Mesodermal cell (in vitro differentiated cells): ENCODE results near the gene TUBB6.

ENCODE experiments used
- H3K27ac ChIP-seq: 2 replicates; pipeline ENCODE4 v1.7.0; 2013; ENCODE audit warnings: mild to moderate bottlenecking, low read depth, low read length, moderate library complexity; ENCODE audit not compliant: severe bottlenecking
- H3K36me3 ChIP-seq: 2 replicates; pipeline ENCODE4 v1.7.1; 2013; ENCODE audit warnings: mild to moderate bottlenecking, low read length, moderate library complexity; ENCODE audit not compliant: control insufficient read depth, insufficient read depth
- H3K4me1 ChIP-seq: one replicate; pipeline ENCODE4 v1.7.1; 2013; ENCODE audit warnings: mild to moderate bottlenecking, low read length; ENCODE audit not compliant: insufficient read depth, control insufficient read depth, poor library complexity, severe bottlenecking
- H3K4me3 ChIP-seq: 2 replicates; pipeline ENCODE4 v1.7.0; 2013; ENCODE audit warnings: low read length, control low read depth, mild to moderate bottlenecking; ENCODE audit not compliant: insufficient read depth, poor library complexity, severe bottlenecking; ENCODE audit errors: extremely low read depth
- H3K9me3 ChIP-seq: 2 replicates; pipeline ENCODE4 v1.7.1; 2013; ENCODE audit warnings: mild to moderate bottlenecking, low read length, moderate library complexity; ENCODE audit not compliant: control insufficient read depth
- WGBS, 2 experiments: methylation state at CpG; one replicate each; pipeline ENCODE4 v1.1.5; 2013; ENCODE audit warnings: missing lambda C conversion rate in 2 of 2; ENCODE audit not compliant: insufficient coverage in 2 of 2; 5-methylcytosine and 5-hydroxymethylcytosine counted together

TUBB6 gene

DNA sequence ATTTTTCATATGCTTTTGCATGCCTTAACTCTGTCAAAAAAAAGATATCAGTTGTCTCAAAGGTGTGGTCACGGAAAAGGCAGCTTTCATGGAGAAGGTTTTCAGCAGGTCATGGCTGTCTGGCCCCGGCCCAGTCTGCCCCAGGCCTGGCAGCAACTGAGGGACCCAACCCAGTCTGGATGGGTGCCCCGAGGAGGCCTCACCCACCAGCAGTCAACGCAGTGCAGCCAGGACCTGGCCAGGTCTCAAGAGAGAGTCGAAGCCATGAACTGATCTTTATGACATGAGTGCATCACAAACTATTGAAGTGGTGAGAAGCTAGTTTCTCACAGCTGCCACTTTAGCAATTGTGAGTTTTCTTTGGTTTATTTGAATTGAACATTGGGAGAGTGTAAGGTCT is 7.9 kb downstream of the TUBB6 start:
- Histone ChIP-seq H3K4me1 (peaks cover 18% of the 10 kb centered on the region), H3K36me3 (peaks cover 96% of the 10 kb centered on the region), H3K4me3 (no peak overlapping the region), H3K27ac (no peak overlapping the region), H3K9me3 (peaks cover 11% of the 10 kb centered on the region)
- whole genome bisulfite sequencing, 2 experiments = 95 to 98% methylated on average over 5 of the region's 5 CpGs

DNA sequence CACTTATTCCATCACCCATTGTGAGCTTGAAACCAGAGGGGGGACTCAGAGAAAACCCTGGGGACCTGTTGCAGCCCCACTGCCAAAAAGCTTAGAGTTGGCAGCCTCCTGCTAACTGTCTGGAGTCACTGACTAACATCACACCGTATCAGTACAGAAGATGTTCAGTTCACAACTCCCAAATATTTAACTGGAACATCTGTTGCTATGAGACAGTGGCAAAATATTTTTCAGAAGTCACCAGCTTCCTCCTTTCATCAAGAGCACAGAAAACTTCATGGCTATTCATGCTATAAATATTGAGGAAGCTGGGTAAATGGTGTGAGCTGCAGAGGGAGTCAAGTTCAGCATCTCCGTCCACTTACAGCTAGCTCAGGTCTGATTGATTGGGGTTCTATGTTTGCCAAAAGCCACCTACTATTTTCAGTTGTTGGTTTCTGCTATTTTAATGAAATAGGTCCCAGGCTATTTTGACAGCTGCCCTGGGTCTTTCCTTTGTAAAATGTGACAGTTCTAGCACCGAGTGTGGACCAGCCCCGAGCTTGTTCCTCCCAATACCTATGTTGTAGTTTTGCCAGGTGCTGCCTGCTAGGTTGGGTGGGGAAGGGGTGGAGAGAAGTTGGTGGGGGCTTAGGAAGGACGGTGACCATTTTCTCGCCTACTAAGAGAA is 9.8 kb downstream of the TUBB6 start:
- peak overlapping the region; percentile 53 for H3K27ac ChIP-seq
- no peaks in the 10 kb centered on the region for H3K9me3 ChIP-seq
- no peak overlapping the region for H3K4me3 ChIP-seq
- peaks cover 18% of the 10 kb centered on the region for H3K4me1 ChIP-seq
- peaks cover 93% of the 10 kb centered on the region for H3K36me3 ChIP-seq
- WGBS, 2 experiments = 89 to 94% methylated on average over 5 of the region's 6 CpGs

- peaks cover 93% of the 10 kb centered on the region for H3K36me3 ChIP-seq
- H3K27ac ChIP-seq = no peak overlapping the region
Measured at GRCh38 chr18:12318334-12318697, 10.3 kb downstream of the TUBB6 start.

GRCh38 chr18:12318857-12319256 is 10.8 kb downstream of the TUBB6 start:
- Histone ChIP-seq H3K9me3 (no peaks in the 10 kb centered on the region), H3K4me1 (peaks cover 11% of the 10 kb centered on the region), H3K36me3 (peaks cover 93% of the 10 kb centered on the region), H3K27ac (no peak overlapping the region), H3K4me3 (no peak overlapping the region)
- WGBS, 2 experiments = no CpG with 5 or more reads among the region's 5 CpGs

More at GRCh38 chr18:12318334-12318697, 10.3 kb downstream of the TUBB6 start:
- 63% methylated on average over 5 of the region's 5 CpGs for WGBS, 2 experiments
- Histone ChIP-seq H3K9me3 (no peaks in the 10 kb centered on the region), H3K4me1 (peaks cover 15% of the 10 kb centered on the region), H3K4me3 (no peak overlapping the region)

DNA sequence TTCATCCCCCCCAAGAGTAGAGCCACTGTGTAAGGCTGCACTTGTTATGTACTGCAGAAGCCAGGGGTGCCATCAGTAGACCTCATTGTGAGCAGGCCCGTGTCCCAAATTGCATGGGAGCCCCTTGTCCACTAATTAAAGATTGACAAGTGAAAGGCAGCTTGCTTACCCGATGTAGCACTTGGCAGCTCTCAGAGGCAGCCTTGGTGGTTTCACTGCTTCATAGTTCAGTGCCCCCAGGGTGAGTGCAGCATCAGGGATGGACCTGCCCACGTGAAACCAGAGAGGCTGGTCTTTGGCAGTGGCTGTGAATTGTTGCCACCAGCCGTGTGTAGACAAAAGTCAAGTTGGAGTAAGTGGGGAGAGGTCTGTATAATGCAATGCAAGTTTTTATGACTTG is 13.3 kb downstream of the TUBB6 start:
- H3K27ac ChIP-seq = no peak overlapping the region
- no peak overlapping the region for H3K4me3 ChIP-seq
- peaks cover 96% of the 10 kb centered on the region for H3K36me3 ChIP-seq
- no peaks in the 10 kb centered on the region for H3K9me3 ChIP-seq
- 88 to 91% methylated on average over 3 to 4 of the region's 4 CpGs for WGBS, 2 experiments
- H3K4me1 ChIP-seq = no peaks in the 10 kb centered on the region

DNA sequence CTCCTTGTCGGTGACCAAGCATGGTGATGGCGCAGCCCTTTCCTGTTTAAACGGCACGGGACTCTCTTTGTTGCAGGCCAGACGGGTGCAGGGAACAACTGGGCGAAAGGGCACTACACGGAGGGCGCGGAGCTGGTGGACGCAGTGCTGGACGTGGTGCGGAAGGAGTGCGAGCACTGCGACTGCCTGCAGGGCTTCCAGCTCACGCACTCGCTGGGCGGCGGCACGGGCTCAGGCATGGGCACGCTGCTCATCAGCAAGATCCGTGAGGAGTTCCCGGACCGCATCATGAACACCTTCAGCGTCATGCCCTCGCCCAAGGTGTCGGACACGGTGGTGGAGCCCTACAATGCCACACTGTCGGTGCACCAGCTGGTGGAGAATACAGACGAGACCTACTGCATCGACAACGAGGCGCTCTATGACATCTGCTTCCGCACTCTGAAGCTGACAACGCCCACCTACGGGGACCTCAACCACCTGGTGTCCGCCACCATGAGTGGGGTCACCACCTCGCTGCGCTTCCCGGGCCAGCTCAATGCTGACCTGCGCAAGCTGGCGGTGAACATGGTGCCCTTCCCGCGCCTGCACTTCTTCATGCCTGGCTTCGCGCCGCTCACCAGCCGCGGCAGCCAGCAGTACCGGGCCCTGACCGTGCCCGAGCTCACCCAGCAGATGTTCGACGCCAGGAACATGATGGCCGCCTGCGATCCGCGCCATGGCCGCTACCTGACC is 17.1 kb downstream of the TUBB6 start:
- Histone ChIP-seq H3K4me3 (no peak overlapping the region), H3K27ac (no peak overlapping the region), H3K36me3 (peaks cover 94% of the 10 kb centered on the region), H3K4me1 (no peaks in the 10 kb centered on the region), H3K9me3 (no peaks in the 10 kb centered on the region)
- 98% methylated on average over 57 of the region's 58 CpGs for WGBS, 2 experiments

DNA sequence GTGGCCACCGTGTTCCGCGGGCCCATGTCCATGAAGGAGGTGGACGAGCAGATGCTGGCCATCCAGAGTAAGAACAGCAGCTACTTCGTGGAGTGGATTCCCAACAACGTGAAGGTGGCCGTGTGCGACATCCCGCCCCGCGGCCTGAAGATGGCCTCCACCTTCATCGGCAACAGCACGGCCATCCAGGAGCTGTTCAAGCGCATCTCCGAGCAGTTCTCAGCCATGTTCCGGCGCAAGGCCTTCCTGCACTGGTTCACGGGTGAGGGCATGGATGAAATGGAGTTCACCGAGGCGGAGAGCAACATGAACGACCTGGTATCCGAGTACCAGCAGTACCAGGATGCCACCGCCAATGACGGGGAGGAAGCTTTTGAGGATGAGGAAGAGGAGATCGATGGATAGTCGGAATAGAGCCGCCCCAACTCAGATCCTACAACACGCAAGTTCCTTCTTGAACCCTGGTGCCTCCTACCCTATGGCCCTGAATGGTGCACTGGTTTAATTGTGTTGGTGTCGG is 17.7 kb downstream of the TUBB6 start:
- Histone ChIP-seq H3K4me3 (no peak overlapping the region), H3K9me3 (no peaks in the 10 kb centered on the region), H3K27ac (no peak overlapping the region), H3K36me3 (peaks cover 88% of the 10 kb centered on the region), H3K4me1 (no peaks in the 10 kb centered on the region)
- WGBS, 2 experiments = 97% methylated on average over 25 to 29 of the region's 29 CpGs

DNA sequence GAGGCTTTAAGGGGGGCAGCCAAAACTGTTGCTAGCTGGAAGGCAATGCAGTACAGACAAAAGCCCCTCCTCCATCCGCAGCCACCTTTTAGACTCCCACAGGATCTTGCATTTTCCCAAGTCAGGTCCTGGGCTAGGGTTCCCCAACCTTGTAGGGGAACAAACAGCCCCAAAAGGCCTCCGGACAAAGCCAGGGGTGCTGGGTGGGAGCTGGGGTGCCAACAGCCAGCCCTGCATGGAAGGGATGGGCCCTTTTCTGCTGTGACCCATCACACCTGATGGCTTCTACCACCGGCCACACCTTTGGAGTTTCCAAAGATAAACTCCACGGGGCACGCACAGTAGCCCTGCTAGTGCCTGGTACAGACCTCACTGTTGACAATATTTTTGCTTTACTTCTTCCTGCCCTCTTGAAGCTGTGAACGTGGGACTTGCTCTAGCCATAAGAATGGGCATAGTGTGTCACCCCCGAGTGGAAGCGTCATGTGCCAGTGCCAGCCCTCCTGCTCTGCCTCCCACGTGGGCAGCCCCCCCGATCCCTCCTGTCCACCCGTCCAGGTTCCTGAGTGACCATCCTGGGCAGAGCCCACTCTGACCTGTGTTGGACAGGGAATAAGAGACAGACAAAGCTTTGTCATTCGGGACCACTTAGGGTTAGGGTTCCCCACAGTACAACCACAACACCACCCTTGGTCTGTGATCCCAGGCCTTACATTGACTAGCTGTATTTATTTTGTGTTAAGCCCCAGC is 18.8 kb downstream of the TUBB6 start:
- no peak overlapping the region for H3K27ac ChIP-seq
- H3K4me1 ChIP-seq = no peaks in the 10 kb centered on the region
- peaks cover 81% of the 10 kb centered on the region for H3K36me3 ChIP-seq
- H3K9me3 ChIP-seq = no peaks in the 10 kb centered on the region
- 92 to 95% methylated on average over 8 of the region's 12 CpGs for WGBS, 2 experiments
- no peak overlapping the region for H3K4me3 ChIP-seq

GRCh38 chr18:12327510-12328178 is 19.6 kb downstream of the TUBB6 start:
- H3K36me3 ChIP-seq = peaks cover 77% of the 10 kb centered on the region
- no peak overlapping the region for H3K27ac ChIP-seq
- 42 to 62% methylated on average over 6 to 8 of the region's 11 CpGs for WGBS, 2 experiments
- H3K4me1 ChIP-seq = no peaks in the 10 kb centered on the region
- H3K4me3 ChIP-seq = no peak overlapping the region
- no peaks in the 10 kb centered on the region for H3K9me3 ChIP-seq

DNA sequence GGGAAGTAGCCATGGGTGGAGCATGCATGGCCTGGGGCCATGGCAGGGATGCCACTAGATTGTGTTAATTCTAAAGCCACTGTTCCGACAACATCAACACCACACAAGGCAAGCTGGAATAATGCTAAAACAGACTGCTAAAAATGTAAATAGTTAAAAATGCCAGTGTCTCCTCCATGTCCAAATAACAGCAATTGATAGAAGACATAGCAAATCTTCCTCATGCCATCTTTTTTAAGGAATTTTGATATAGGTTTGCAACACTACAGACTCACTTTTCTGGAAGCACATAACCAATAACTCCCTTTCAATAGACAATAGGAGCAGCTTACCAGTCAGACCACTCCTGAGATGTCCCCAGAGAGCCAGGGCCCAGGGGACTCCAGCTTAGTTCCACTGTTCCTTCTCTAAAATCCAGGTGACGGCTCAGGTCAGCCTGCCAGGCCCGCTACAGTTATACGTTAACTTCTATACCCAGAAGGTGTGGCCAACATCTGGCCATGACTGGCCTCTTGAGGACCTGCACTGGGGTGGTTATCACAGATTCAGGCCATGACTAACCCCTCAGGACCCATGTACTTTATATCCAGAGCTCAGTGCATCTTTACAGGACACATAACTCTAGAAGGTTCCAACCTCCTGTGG is 20.3 kb downstream of the TUBB6 start:
- H3K4me1 ChIP-seq = no peaks in the 10 kb centered on the region
- peaks cover 72% of the 10 kb centered on the region for H3K36me3 ChIP-seq
- no peak overlapping the region for H3K27ac ChIP-seq
- no peak overlapping the region for H3K4me3 ChIP-seq
- 87 to 97% methylated on average over 3 of the region's 4 CpGs for WGBS, 2 experiments
- H3K9me3 ChIP-seq = no peaks in the 10 kb centered on the region
